ENCODE data around the gene SNORC.

DNA sequence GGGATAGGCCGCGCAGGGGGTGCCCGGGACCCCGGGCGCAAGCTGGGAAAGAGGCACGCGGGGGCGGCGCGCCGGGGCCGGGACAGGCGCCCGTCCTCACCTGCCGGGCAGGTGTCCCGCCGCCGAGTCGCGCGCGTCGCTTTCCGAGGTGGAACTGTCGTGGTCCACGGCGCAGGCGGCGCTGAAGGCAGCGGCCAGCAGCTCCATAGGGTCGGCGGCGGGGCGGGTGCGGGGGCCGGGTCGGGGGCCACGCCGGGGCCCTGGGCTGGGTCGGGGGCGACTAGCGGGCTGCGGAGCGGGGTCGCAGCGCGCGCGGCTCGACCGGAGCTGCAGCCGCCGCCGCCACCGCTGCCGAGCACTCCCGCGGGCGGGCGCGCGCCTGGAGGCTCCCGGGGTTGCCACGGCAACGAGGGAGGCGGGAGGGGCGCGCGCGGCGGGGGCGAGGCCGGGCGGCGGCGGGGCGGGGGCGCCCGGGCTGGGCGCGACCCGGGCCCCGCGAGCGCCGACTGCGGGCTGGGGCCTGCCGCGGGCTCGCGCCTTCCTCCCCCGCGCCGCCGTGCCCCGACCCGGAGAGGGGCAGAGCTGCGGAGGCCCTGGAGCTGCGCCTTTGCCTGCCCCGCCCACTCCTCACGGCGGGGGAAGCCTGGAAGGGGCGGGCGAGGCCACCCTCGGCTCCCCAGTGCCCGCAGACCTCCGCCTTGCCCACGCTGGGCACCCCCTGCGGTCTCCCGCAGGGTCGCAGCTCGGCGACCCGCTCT, 57.9 kb downstream of the SNORC start:
- TF ChIP-seq, protein P1, sequence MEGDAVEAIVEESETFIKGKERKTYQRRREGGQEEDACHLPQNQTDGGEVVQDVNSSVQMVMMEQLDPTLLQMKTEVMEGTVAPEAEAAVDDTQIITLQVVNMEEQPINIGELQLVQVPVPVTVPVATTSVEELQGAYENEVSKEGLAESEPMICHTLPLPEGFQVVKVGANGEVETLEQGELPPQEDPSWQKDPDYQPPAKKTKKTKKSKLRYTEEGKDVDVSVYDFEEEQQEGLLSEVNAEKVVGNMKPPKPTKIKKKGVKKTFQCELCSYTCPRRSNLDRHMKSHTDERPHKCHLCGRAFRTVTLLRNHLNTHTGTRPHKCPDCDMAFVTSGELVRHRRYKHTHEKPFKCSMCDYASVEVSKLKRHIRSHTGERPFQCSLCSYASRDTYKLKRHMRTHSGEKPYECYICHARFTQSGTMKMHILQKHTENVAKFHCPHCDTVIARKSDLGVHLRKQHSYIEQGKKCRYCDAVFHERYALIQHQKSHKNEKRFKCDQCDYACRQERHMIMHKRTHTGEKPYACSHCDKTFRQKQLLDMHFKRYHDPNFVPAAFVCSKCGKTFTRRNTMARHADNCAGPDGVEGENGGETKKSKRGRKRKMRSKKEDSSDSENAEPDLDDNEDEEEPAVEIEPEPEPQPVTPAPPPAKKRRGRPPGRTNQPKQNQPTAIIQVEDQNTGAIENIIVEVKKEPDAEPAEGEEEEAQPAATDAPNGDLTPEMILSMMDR (conservative IDR thresholded peaks at IDR 0.05; ENCODE audit: low read depth, low read length): no peak
- no peak for TF ChIP-seq MXI1 (IDR thresholded peaks at IDR 0.05; ENCODE audit: borderline replicate concordance, low read depth, low read length)
- TF ChIP-seq, protein P2, sequence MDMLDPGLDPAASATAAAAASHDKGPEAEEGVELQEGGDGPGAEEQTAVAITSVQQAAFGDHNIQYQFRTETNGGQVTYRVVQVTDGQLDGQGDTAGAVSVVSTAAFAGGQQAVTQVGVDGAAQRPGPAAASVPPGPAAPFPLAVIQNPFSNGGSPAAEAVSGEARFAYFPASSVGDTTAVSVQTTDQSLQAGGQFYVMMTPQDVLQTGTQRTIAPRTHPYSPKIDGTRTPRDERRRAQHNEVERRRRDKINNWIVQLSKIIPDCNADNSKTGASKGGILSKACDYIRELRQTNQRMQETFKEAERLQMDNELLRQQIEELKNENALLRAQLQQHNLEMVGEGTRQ (IDR thresholded peaks at IDR 0.05; ENCODE audit: low read depth, low read length): no peak
- TF ChIP-seq RCOR1 (IDR thresholded peaks at IDR 0.05; ENCODE audit: insufficient replicate concordance, low read length): no peak
- no peak for TF ChIP-seq SMC3 (IDR thresholded peaks at IDR 0.05; ENCODE audit: low read depth, low read length)
- no peak for TF ChIP-seq CHD1 (IDR thresholded peaks at IDR 0.05; ENCODE audit: low read depth, low read length)
- TF ChIP-seq POLR2A (IDR thresholded peaks at IDR 0.05; ENCODE audit: low read depth, low read length): no peak
- TF ChIP-seq CEBPB (IDR thresholded peaks at IDR 0.05; ENCODE audit: low read depth, low read length): no peak
- no peak for TF ChIP-seq MAZ (IDR thresholded peaks at IDR 0.05; ENCODE audit: borderline replicate concordance, low read depth, low read length)
- TF ChIP-seq FOS (IDR thresholded peaks at IDR 0.05; ENCODE audit: low read depth, low read length): no peak
- TF ChIP-seq RAD21 (IDR thresholded peaks at IDR 0.05; ENCODE audit: low read length): no peak
- TF ChIP-seq, protein P3, sequence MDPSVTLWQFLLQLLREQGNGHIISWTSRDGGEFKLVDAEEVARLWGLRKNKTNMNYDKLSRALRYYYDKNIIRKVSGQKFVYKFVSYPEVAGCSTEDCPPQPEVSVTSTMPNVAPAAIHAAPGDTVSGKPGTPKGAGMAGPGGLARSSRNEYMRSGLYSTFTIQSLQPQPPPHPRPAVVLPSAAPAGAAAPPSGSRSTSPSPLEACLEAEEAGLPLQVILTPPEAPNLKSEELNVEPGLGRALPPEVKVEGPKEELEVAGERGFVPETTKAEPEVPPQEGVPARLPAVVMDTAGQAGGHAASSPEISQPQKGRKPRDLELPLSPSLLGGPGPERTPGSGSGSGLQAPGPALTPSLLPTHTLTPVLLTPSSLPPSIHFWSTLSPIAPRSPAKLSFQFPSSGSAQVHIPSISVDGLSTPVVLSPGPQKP (IDR thresholded peaks at IDR 0.05; ENCODE audit: borderline replicate concordance, low read depth, low read length): no peak
- no peak for TF ChIP-seq RFX5 (IDR thresholded peaks at IDR 0.05; ENCODE audit: low read depth, low read length)
- TF ChIP-seq BHLHE40 (IDR thresholded peaks at IDR 0.05; ENCODE audit: low read depth, low read length): no peak
